A549 (cell line): ENCODE results near the gene MED12L. TPM values are rescaled to one million over a fixed set of nuclear protein-coding genes. Genes with fewer than 3 reads are reported as not detected.
A peak's percentile ranks its signal among the peaks of the same experiment; 100 is the strongest.

ENCODE experiments used
- ATAC-seq, 2 experiments: fragments of 200-7000 bp in 1 of 2; fragments of >200 bp in 1 of 2; cut with Nextera tagmentation in 1 of 2; cut with Tn5 transposase in 1 of 2; 3 replicates each; pipeline versions ENCODE4 v1.8.0 to v1.9.1; 2018 to 2020; ENCODE audit warnings: mild to moderate bottlenecking in 1 of 2, moderate library complexity in 1 of 2
- CTCF ChIA-PET: fragments of 300-600 bp; sonication (Branson Sonifier 250); formaldehyde crosslinking; extraction: SDS; loops from one replicate; lab custom pipeline; 2021; ENCODE audit warnings: antibody characterized with exemption, inconsistent platforms; lab: Yijun Ruan, JAX
- POLR2A ChIA-PET: fragments of 350-600 bp; formaldehyde crosslinking; extraction: SDS; loops from one replicate; lab custom pipeline; 2021; ENCODE audit warnings: antibody characterized with exemption, inconsistent platforms; lab: Yijun Ruan, JAX
- DNase-seq, 2 experiments: peaks; one replicate each; pipeline versions ENCODE4 v3.0.0 to v3.0.0-alpha.2; 2011 to 2016; ENCODE audit warnings: low read depth in 1 of 2, low spot score in 1 of 2
- FAIRE-seq: peaks from 2 replicates; lab custom pipeline; 2011; peaks lifted over from hg19 to GRCh38; lab: Jason Lieb, UNC
- H3K27ac ChIP-seq, 2 experiments: fragments of >200 bp; sonication (Bioruptor Twin); formaldehyde crosslinking; 3 replicates each; pipeline ENCODE4 v1.5.1; 2016 to 2017
- H3K4me1 ChIP-seq: fragments of >200 bp; sonication (Bioruptor Twin); formaldehyde crosslinking; 3 replicates; pipeline ENCODE4 v1.6.1; 2016
- H3K4me2 ChIP-seq: fragments of >200 bp; sonication (Bioruptor Twin); formaldehyde crosslinking; 3 replicates; pipeline ENCODE4 v1.6.1; 2016
- H3K4me3 ChIP-seq: fragments of >200 bp; sonication (Bioruptor Twin); formaldehyde crosslinking; 3 replicates; pipeline ENCODE4 v1.5.1; 2016
- H3K9me3 ChIP-seq: fragments of >200 bp; sonication (Bioruptor Twin); formaldehyde crosslinking; 3 replicates; pipeline ENCODE4 v1.6.1; 2016
- CEBPB ChIP-seq, 2 experiments: fragments of >200 bp in 1 of 2; sonication (Bioruptor Twin) in 1 of 2; formaldehyde crosslinking in 1 of 2; IDR thresholded peaks; 2 replicates each; pipeline ENCODE4 v1.6.1; 2012 to 2016
- EP300 ChIP-seq, 2 experiments: fragments of >200 bp; sonication (Bioruptor Twin); formaldehyde crosslinking; IDR thresholded peaks; 2 replicates in 1 of 2; 3 replicates in 1 of 2; pipeline ENCODE4 v1.6.1; 2016 to 2017
- ESRRA ChIP-seq: fragments of 150-350 bp; IDR thresholded peaks from 2 replicates; pipeline ENCODE4 v1.6.1; 2014; ENCODE audit warnings: mild to moderate bottlenecking, low read length, borderline replicate concordance
- HDAC2 ChIP-seq: fragments of 200-600 bp; sonication (generic); IDR thresholded peaks from 2 replicates; pipeline ENCODE4 v1.6.1; 2016
- JUNB ChIP-seq: fragments of >200 bp; sonication (Bioruptor Twin); formaldehyde crosslinking; IDR thresholded peaks from 2 replicates; pipeline ENCODE4 v1.6.1; 2016
- KDM5A ChIP-seq: fragments of 200-600 bp; sonication (generic); IDR thresholded peaks from 2 replicates; pipeline ENCODE4 v1.6.1; 2016; ENCODE audit warnings: antibody characterized with exemption, mild to moderate bottlenecking
- MAFK ChIP-seq: fragments of 450-650 bp; IDR thresholded peaks from 2 replicates; pipeline ENCODE4 v1.6.1; 2014; ENCODE audit not compliant: partially characterized antibody
- NPAS2 ChIP-seq: fragments of 250-450 bp; sonication (Bioruptor Pico); IDR thresholded peaks from 2 replicates; pipeline ENCODE4 v1.8.0; 2022; ENCODE audit warnings: mild to moderate bottlenecking, moderate library complexity, borderline replicate concordance
- PHF8 ChIP-seq: fragments of 200-600 bp; sonication (generic); IDR thresholded peaks from 2 replicates; pipeline ENCODE4 v1.6.1; 2016; ENCODE audit warnings: low read depth, mild to moderate bottlenecking, antibody characterized with exemption, moderate library complexity, borderline replicate concordance
- POLR2AphosphoS2 ChIP-seq: conservative IDR thresholded peaks from 2 replicates; pipeline ENCODE4 v1.6.1; 2012; ENCODE audit warnings: low read length, improper control_type of control experiment, inconsistent platforms
- RNF2 ChIP-seq: fragments of 200-600 bp; sonication (generic); IDR thresholded peaks from 2 replicates; pipeline ENCODE4 v1.6.1; 2016; ENCODE audit warnings: low read depth, mild to moderate bottlenecking, antibody characterized with exemption, moderate library complexity, borderline replicate concordance
- TFCP2L1 ChIP-seq: fragments of 250-450 bp; sonication (Bioruptor Pico); IDR thresholded peaks from 2 replicates; pipeline ENCODE4 v1.5.0; 2021; ENCODE audit warnings: mild to moderate bottlenecking
- TP53 ChIP-seq: fragments of 250-450 bp; sonication (Bioruptor Pico); IDR thresholded peaks from 2 replicates; pipeline ENCODE4 v1.5.0; 2021; ENCODE audit warnings: mild to moderate bottlenecking, moderate library complexity
- ZC3H11A ChIP-seq: fragments of 450-650 bp; IDR thresholded peaks from 2 replicates; pipeline ENCODE4 v1.6.1; 2014; ENCODE audit warnings: antibody characterized with exemption, mild to moderate bottlenecking
- ZSCAN20 ChIP-seq: fragments of 250-450 bp; sonication (Bioruptor Pico); IDR thresholded peaks from 2 replicates; pipeline ENCODE4 v1.8.0; 2022; ENCODE audit warnings: mild to moderate bottlenecking, moderate library complexity
- WGBS: methylation state at CpG from one replicate; pipeline ENCODE4 v1.1.6; 2017; ENCODE audit errors: missing lambda C conversion rate; 5-methylcytosine and 5-hydroxymethylcytosine counted together
- polyA plus RNA-seq, 4 experiments: library from polyadenylated mRNA; depleted of rRNA in 3 of 4; stranded (reverse); fragments of >200 nt; fragmentation: RNase III in 1 of 4; extraction: RNeasy Plus Mini Kit Qiagen cat#74134 plus additional on column Dnase treatment in 1 of 4; gene quantifications; 2 replicates in 3 of 4; 3 replicates in 1 of 4; pipeline ENCODE4 v1.2.3, GENCODE V29; 2011 to 2017
- TF ChIP-seq, protein P1 (sequence below): fragments of 200-600 bp; sonication (generic); IDR thresholded peaks from 2 replicates; pipeline ENCODE4 v1.6.1; 2016; ENCODE audit warnings: antibody characterized with exemption, mild to moderate bottlenecking, moderate library complexity
- TF ChIP-seq, protein P2 (sequence below): fragments of >200 bp; sonication (Bioruptor Twin); formaldehyde crosslinking; IDR thresholded peaks from 3 replicates; pipeline ENCODE4 v1.5.1; 2016

MED12L gene
- polyA plus RNA-seq, 2 of the 4 experiments (the other 2 are of a cell fraction): 0.32 to 0.63 TPM

DNA sequence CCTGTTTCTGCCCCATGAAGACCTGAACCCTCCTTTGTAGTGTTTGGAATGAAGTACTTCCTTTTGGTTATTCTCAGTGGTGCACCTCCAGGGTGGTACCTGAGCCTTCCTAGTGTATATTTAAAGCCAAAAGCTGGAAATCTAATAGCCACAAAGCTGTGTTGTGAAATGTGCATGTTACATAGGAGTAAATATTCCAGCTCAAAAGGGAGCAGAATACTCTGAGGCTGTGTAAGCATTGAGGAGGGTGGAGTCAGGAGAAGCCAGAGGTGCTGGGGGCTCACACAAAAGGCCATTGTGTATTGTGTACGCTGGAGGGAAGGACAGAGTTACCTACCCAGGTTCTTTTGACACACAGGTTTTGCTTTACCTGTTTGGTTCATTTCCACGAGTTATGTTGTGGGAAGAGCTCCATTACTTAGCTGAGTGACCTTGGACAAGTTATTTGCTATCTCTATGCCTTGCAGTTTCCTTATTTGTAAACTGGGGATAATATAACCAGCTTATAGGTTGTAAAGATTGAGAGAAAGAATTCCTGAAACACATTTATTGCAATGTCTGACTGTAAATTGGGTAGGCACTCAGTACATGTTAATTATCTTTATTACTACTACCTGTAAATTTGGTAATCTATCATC is 92.9 kb downstream of the MED12L start:
- DNase-seq: no peak
- no peak overlapping the region for H3K4me3 ChIP-seq
- WGBS: 52% methylated on average over 2 of the region's 2 CpGs
- TF ChIP-seq TP53 (CRISPR knock-in tag) (no peak), JUNB (no peak), CEBPB (IDR thresholded peaks at IDR 0.05) (no peak), MAFK (no peak), KDM5A (no peak), POLR2AphosphoS2 (no peak), ZC3H11A (no peak), ESRRA (no peak), PHF8 (no peak), HDAC2 (no peak), TFCP2L1 (CRISPR knock-in tag) (no peak), RNF2 (no peak)
- TF ChIP-seq, protein P1, sequence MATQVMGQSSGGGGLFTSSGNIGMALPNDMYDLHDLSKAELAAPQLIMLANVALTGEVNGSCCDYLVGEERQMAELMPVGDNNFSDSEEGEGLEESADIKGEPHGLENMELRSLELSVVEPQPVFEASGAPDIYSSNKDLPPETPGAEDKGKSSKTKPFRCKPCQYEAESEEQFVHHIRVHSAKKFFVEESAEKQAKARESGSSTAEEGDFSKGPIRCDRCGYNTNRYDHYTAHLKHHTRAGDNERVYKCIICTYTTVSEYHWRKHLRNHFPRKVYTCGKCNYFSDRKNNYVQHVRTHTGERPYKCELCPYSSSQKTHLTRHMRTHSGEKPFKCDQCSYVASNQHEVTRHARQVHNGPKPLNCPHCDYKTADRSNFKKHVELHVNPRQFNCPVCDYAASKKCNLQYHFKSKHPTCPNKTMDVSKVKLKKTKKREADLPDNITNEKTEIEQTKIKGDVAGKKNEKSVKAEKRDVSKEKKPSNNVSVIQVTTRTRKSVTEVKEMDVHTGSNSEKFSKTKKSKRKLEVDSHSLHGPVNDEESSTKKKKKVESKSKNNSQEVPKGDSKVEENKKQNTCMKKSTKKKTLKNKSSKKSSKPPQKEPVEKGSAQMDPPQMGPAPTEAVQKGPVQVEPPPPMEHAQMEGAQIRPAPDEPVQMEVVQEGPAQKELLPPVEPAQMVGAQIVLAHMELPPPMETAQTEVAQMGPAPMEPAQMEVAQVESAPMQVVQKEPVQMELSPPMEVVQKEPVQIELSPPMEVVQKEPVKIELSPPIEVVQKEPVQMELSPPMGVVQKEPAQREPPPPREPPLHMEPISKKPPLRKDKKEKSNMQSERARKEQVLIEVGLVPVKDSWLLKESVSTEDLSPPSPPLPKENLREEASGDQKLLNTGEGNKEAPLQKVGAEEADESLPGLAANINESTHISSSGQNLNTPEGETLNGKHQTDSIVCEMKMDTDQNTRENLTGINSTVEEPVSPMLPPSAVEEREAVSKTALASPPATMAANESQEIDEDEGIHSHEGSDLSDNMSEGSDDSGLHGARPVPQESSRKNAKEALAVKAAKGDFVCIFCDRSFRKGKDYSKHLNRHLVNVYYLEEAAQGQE: no peak
- TF ChIP-seq, protein P2, sequence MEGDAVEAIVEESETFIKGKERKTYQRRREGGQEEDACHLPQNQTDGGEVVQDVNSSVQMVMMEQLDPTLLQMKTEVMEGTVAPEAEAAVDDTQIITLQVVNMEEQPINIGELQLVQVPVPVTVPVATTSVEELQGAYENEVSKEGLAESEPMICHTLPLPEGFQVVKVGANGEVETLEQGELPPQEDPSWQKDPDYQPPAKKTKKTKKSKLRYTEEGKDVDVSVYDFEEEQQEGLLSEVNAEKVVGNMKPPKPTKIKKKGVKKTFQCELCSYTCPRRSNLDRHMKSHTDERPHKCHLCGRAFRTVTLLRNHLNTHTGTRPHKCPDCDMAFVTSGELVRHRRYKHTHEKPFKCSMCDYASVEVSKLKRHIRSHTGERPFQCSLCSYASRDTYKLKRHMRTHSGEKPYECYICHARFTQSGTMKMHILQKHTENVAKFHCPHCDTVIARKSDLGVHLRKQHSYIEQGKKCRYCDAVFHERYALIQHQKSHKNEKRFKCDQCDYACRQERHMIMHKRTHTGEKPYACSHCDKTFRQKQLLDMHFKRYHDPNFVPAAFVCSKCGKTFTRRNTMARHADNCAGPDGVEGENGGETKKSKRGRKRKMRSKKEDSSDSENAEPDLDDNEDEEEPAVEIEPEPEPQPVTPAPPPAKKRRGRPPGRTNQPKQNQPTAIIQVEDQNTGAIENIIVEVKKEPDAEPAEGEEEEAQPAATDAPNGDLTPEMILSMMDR: no peak
- H3K4me2 ChIP-seq: no peak overlapping the region
- CTCF ChIA-PET: interaction anchor here (0.6 to 3.1 kb wide), 6 partner anchors 10 to 106 kb away, joined by 3 to 19 read pairs (median 6); no protein-coding TSS in a partner anchor
- no peaks in the 10 kb centered on the region for H3K9me3 ChIP-seq
- POLR2A ChIA-PET: no interaction called here
- FAIRE-seq: no peak
- H3K27ac ChIP-seq: no peak overlapping the region
- no peaks in the 10 kb centered on the region for H3K4me1 ChIP-seq
- no peak for ATAC-seq

DNA sequence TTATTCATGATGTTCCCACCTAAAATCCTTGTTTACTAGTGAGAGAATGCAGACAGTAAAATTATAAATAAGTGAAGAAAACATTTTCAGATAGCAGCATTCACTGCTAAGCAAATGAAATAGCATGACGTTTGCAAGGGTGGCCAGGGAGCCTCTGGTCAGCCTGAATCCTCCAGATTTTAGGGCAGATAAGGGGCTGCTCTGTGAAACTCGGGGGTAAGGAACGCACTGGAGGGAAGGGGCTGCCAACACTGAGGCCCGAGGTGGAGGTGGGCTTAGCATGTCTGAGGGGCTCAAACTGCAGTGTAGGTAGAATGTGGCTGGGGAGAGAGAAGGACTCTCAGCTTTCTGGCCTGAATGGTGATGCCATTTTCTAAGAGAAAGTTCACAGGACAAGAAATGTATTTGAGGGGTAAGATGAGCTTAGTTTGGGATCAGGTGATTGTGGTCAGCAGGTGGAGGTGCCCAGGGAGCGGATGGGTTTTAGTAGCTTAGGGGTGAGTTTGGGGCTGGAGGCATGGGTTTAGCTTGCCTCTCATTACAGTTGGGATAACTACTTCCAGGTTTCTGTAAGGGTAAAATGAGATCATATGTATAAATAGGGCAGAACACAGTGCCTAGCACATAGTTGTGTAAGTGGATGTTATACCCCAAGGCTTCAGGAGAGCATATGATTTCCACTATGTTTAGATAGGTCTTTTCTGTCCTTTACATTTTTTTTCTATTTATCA is 97.0 kb downstream of the MED12L start:
- FAIRE-seq (no peak), ATAC-seq (no peak), DNase-seq (no peak)
- H3K9me3 ChIP-seq: no peaks in the 10 kb centered on the region
- no peak overlapping the region for H3K4me3 ChIP-seq
- ChIA-PET POLR2A (no interaction called here), CTCF (interaction anchor here (0.6 to 3.2 kb wide), 5 partner anchors 15 to 146 kb away, joined by 3 to 19 read pairs (median 3); no protein-coding TSS in a partner anchor)
- 57% methylated on average over 5 of the region's 5 CpGs for WGBS
- H3K4me2 ChIP-seq: no peak overlapping the region
- H3K27ac ChIP-seq: no peak overlapping the region
- no peak for TF ChIP-seq EP300 (IDR thresholded peaks at IDR 0.05)
- H3K4me1 ChIP-seq: no peaks in the 10 kb centered on the region

DNA sequence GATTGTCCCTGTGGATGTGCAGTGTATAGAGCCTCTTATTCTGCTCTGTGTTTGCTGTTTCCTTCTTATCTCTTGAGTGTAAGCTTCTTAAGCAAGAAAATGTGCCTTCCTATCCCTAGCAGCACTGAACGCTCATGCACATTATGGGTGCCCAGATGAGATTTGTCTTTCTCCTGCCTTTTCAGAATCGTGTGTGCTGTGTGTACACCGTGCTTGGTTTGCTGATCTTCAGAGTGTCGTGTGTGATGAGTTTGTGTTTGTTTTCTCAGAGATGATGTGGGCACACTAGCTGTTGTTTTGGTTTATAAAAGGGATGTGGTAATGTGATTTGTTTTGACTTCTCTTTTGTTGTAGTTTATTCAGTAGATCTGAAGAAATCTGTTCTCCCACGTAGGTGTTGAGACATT is 97.8 kb downstream of the MED12L start:
- FAIRE-seq (peak; percentile 18), ATAC-seq (no peak), DNase-seq (no peak)
- no peak overlapping the region for H3K27ac ChIP-seq
- H3K4me2 ChIP-seq: no peak overlapping the region
- ChIA-PET POLR2A (no interaction called here), CTCF (interaction anchor here (3.2 kb wide), 1 partner anchor 15 kb away, joined by 19 read pairs; no protein-coding TSS in a partner anchor)
- no peak for TF ChIP-seq POLR2AphosphoS2
- TF ChIP-seq NPAS2 (CRISPR knock-in tag): no peak
- TF ChIP-seq ZSCAN20 (CRISPR knock-in tag): no peak
- no peak overlapping the region for H3K4me3 ChIP-seq
- H3K9me3 ChIP-seq: no peaks in the 10 kb centered on the region
- WGBS: 72% methylated on average over 5 of the region's 5 CpGs
- no peaks in the 10 kb centered on the region for H3K4me1 ChIP-seq
